NOMO-1 (cell line): ENCODE measurements around the gene TNS1.

ENCODE experiments used
- DNase-seq, 2 experiments: peaks; one replicate each; lab custom pipeline; 2025; ENCODE audit not compliant: unreplicated experiment in 2 of 2; lab: John Stamatoyannopoulos, UW

TNS1 gene

DNA sequence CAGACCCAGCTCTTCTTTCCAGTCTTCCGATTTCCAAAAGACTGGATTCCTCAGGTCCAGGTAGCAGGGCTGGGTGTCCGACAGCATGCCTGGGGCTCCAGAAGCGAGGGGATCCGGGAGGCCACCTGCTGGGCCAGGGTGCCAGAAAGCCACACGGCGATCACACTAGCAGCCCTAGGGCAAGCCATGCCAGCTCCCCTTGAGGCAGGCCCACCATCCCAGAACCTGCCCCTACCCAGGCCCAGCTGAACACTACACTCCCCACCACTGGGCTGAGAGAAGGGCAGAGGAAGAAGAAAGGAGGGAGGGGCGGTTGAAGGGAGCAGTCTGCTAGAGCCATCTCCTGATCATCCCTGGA lies 163.1 kb downstream of the TNS1 start:
- DNase-seq, result no peak

DNA sequence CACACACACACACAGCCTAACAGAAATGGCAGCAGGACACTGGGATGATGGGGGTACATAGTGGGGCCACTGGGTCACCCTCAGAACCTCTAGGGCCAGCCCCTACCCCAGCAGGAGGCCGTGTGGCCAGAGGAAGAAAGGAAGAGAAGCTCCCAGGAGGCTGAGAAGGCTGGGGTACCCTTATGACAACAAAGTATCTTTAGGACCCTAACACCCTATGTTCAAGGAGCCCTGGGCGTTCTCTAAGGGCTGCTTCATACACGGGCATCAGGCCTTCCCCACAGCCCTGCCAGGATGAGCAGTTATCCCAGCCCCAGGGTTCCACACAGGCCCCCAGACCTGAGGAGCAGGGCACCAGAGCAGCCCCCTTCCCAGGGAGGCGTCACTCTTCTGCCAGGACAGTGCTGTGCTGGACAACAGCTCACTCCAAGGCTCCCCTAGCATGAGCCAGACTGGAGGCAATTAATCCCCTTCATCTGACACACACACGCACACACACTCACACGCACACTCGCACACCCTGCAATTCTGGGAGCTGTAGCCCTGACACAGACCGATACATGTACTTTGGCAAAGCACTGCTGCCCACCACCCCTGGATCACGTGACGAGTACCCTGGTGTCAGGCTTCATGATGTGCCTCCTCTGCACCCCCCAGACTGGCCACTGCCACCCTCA lies 163.6 kb downstream of the TNS1 start:
- no peak for DNase-seq

DNA sequence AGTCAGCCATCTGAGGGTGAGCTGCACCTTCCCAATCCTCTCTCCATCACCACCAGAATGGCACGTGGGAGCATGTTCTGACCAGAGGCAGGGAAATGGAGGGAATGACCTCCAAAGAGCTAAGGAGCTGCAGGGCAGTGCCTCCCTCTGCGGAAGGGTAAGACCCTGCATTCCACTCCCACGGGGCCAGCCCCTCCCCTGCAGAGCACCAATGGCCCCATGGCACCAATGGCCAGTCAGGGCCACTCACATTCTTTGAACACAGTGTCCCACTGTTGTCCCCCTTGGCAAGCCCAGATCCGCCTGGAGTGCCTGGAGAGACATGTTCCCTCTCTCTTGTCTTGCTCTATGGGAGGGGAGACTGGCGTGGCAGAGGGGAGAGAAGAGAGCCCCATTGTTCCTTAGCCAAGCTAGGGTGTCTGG lies 164.4 kb downstream of the TNS1 start:
- no peak for DNase-seq

DNA sequence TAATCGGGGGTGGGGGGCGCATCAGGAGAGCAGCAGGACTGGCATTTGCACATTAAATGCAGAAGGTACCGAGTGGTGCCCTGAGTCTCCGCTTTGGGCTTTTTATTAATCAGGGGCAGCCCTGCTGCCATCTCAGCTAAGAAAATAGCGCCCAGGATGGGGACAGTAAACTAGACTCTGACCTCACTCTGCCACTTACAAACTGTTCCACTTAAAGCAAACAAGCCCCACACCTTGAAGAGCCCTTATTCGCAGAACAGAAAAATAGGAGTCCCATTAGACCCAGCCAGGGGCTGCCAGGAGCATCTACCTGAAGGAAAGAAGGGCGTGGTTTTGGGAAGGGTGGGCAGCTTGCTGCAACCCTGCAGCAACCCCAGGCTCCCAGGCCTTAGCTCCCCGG lies 165.3 kb downstream of the TNS1 start:
- DNase-seq, result no peak

DNA sequence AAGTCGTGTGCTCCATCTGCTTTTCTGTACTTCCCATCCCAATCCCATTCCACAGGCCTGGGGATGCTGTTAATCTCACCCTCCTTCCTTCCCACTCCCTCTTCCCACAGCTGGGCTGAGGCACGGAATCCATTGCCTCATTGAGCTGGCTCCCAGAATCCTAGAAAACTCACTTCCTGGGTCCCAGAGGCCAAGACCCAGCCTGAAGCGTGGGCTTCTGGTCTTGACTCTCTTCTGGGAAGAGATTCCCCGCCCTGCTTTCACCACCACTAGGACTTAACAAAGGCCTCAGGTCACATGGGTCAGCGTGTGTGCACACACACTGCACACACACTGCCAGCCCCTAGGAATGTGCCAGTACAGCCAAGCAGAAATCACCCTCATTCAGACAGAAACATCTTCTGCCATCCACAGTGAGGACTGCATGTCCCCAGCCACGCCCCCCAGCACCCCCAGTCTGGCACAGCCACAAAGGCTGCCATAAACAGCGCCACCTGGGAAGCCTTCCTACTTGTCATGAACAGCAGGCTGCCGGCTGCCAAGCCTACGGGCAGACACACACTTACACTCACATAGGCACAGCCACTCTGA lies 165.8 kb downstream of the TNS1 start:
- no peak for DNase-seq

DNA sequence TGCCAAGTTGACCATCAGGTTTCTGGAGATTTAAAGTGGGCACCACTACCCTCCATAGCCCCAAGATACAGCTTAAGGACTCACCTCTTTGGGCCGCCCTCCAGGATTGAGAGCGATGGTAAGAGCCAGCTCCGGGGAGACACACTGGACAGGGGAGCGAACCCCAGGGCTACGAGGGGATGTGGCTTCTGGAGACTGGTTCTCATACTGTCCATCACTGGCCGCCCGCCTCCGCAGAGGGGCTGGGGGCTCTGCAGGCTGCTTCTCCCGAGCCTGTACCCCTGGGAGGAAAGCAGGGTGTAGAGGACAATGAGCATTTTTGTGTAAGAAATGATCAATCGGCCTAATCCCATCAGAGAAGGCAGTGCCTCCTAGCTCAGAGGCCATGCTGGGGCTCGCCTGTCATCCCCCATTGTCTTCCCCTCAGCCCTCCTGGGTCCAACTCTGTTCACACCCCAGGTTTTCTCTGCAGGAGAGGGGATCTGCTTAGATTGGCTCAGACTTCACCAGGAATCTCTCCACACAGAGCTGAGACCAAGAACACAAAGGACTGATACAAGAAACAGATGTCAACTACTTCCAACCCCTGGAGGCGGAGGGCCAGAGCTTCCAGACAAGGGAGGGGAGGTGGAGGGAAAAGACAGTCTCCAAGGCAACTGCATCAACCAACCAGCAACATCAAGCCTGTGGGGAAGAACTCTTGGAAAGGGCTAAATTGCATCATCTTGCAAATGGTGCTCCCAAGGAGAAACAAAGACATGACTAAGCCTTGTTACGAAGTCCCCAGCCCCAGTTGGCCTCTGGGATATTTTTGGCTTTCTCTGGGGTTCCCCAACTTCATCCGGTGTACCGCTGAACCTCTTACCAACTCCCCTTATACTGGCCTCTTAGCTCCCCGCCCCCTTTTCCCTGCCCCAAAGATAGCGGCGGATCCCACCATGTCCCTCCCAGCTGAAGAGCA lies 166.6 kb downstream of the TNS1 start:
- no peak for DNase-seq

DNA sequence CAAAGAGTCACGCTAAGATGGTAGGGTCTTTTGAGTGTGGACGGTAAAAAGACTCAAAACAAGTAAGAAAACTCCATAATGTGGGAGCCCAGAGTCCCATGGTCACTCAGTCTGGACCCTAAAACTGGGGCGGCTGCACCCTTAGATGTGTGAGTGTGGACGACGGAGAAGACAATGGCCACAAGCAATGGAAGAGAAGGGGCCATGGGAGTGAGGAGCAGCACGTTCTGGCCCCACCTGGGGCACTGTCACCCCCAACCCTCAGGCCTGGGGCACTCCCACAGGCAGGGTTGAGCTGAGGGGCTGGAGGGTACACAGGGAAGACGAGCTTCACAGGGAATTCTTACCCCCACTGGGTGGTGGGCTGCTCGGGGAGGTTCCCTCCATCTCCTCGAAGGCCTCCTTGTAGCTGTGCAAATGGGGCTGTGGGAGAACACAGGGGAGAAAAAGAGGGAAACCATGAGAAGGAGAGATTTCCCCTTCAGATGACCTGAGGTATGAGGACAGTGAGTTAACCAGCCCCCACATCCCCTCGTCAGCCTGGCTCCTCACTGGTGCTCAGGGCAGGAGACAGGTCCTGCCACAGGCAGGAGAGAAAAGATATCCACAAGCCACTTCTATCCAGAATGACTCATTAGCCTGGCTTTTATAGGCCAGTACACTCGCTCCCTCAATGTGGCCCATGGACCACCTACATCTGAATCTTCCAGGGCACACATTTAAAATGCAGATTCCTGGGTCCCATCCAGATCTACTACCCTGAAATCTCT lies 167.9 kb downstream of the TNS1 start:
- no peak for DNase-seq

DNA sequence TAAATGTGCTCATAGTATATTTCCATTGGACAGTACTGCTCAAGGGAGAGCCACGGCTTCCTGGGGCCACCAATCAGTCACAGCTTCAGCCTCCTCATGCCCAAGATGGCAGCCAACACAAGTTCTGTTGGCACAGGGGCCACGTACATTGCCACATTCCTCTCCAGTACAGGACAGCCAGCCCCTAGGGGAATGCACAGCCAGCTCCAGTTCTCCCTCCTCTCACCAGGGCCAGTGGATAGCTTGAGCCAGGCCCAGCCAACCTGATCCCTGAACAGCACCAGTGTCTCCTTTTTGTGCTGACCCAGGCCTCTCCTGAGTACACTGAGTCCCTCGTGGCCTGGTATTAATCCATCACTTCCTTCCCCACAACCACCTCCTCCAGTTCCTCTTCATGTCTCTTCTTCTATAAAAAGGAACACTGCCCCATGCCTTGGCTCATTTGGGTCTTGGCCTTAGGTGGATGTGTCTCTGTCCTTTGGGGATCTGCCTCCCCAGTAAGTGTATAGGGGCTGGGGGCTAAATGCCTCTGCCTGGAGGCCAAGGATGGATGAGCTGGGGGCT lies 168.7 kb downstream of the TNS1 start:
- peak in 1 of 2 experiments; percentile 6 for DNase-seq

DNA sequence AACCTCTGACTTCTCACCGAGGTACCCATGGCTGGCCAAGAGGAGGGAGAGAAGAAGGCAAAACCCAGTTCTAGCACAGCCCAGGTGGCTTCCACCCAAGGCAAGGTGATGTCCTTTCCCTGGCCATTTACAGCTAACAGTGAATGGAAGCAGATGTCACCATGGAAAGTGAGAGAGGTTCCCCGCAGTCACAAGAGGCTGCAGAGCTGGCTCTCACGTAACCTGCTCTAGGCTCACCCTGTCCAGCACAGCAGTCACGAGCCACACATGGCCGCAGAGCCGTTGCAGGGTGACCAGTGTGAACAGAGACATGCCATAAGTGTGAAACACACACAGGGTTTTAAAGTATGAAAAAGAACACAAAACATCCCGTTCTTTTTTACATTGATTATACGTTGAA lies 169.4 kb downstream of the TNS1 start:
- no peak for DNase-seq

DNA sequence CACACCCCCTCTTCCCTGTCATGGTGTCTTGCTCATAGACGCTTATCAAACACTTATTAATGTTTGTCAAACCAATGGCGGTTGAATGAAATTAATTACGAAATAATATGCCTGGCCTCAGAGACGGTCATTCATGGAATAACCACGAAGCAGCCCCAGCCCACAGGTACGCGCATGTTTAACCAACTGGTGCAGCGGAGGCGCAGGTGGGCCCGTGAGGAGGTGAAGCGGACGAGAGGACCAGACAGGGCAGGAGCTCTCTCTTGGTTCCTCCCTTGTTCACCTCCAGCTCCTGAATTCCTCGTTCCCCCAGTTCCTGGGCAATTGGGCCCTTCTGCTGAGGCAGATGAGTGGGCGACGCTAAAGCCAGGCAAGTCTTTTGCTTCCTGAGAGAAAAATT lies 169.8 kb downstream of the TNS1 start:
- DNase-seq, result no peak

DNA sequence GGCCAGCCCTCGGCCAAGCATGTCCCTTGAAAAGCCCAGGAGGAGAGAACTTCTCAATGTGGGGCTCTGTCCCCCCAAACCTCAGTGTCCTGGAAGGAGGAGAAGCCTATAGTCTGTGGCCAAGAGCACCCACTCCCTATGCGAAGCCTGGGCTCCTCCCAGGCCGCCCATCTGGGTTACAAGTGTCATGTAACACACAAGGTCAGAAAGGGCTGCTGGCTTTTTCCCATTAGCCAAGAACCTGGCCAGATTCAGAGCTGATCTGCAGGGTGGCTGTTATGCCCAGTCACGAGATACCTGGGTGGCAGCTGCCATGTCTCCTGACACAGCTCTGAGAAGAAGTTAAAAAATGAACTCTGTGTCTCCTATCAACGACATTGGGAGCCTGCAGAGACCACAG lies 170.7 kb downstream of the TNS1 start:
- no peak for DNase-seq

DNA sequence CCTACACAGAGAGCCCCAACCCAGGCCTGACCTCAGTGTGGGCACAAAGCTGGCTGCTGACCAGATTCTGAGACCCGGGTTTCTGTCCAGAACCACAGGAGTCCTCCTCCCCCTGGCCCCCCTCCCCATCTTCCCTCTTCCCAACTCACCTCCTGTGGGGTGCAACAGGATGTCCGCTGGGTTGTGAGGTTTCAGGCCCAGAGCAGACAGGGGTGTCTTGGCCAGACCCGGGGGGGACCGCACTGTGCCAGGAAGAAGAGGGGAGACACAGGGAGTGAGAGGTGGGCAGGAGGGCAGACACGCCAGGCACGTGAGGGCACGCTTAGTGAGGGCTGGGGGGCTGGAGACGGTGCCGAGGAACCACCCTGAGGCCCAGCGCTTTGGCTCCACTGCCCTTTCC lies 171.5 kb downstream of the TNS1 start:
- DNase-seq, result no peak

DNA sequence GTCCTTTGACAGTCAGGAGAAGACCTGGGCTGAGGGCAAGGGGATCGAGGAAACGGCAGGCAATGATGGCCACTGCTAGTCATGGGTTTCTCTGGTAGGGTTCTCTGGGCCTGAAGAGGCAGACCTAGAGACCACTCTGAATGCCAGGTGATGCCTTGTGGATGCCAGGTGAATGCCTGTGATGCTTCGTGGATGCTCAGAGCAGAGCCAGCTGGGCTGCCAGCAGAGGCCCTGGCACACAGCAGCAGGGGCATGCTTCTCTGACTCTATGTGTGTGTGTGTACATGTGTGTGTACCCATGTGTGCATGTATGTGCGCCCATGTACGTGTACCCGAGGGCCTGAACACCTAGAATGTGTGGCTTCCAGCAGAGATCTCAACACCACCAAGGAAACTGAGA lies 172.0 kb downstream of the TNS1 start:
- DNase-seq, result no peak

DNA sequence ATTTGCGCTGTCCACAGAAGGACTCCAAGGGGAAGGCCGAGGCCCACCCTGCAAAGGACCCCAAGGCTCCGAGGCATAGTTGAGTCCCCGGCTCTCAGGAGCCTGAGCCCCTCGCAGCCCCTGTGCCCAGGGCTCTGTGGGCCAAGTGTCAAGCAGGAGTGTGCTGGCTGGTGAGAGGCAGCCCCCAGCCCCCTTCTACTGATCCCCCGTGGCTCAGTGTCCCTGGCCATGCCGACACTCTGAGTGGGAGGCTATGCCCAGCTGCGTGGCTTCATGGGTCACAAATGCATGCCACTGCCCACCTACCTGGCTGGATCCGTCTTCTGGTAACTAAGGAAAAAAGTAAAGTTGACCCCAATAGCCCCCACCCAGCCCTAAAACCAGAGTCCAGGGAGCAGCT lies 172.7 kb downstream of the TNS1 start:
- no peak for DNase-seq

DNA sequence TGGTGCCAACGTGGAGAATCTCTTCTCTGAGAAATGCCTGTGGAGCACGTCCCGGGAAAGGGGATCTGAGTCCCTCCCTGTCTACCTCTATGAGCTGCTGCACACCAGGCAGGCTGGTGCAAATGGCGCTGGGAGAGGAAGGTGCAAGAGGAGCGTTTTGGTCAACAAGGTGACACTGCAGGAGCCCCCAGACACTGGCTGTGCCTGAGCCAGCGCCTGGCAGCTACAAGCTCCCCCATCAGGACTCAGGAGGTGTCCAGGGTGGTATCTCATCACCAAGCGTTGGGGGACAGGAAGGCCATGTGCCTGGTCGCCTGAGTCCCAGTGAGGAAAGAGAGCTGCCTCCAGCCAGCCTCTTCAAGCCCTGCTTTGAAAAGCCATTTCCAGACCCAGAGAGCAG lies 173.4 kb downstream of the TNS1 start:
- no peak for DNase-seq

DNA sequence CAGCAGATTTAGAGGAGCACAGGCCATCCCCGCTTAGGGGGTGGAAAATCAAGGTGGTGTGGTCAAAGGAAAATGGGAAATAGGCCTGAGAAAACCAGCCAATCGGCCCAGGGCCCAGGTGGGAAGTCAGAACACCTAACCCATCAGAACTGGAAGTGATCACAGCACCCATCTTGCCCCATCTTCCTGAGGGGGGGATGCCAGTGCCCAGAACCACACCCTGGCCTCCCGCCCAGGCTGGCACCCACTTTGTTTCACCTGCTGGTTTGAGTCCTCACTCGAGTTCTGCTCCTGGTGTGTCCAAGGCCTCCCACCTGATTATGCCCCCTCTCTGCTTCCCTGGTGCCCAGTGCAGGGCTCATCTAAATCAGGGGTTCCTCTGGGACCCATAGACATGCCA lies 174.5 kb downstream of the TNS1 start:
- no peak for DNase-seq

DNA sequence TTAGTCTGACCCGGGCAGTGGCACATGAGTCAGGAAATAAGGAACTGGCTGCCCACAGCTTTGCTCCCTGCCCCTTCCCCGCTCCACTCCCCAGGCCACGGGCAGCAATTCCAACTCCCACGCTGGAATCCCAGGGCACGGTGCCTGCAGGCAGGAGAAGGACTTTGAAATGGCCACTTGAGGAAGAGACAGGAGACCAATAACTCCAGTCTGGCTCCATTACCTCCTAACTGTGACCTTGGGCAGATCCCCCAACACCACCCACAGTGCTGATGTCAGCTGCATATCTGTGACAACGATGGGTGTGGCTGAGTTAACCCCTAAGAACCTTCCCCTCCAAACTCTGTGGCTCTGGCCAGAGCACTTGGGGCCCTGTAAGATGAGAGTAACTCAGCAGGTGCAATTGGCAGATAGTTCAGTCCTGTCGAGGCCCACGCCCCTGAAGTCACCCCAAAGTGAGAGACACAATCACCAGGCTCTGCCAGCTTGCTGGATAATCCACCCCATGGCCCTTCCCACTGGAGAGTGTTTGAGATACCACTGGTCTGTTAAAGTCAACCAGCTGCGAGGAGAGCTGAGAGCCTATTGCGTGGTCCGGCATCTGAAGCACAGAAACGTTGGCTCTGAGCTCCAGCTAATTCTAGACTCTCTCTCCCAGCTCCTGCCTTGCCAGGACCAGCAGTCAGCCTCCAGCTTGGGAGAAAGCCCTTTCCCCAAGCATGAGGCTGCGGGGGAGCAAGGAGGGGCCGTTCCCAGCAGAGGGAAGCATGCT lies 175.2 kb downstream of the TNS1 start:
- no peak for DNase-seq

DNA sequence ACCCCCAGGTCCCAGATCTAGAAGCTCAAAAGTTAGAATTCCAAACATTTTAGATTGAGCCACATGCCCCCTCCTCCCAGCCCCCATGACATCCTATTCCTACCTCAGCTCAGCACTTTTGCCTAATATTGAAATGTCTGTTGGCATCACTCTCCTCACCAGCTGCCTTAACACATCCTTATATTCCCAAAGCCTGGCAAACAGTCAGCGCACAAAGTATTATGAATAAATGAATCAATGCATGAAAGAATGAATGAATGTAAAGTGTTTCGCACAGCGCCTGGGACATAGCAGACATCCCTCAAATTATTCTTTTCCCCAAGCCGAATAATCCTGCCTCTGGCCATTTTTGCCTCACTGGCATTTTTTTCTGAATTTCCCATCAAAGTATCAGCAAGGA lies 175.8 kb downstream of the TNS1 start:
- no peak for DNase-seq

DNA sequence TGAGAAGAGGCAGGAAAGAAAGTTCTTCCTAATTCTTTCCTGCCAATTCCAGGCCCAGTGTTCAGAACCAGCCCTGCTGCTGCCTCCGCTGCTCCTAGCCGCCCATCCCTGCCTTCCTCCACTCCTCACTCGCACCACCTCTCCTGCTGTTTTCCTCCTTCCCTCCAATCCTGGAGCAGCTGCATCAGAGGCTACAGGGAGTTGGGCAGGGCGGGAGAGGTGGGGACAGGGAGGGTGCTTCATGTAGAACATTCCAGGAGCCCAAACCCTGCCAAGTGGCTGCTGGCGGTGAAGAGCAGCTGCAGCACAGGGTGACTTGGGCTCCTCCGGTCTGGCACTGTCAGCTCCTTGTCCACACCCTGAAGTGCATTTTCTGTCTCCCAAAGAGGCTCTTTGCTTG lies 176.3 kb downstream of the TNS1 start:
- no peak for DNase-seq
